Spleen (tissue), 11 donors: ENCODE results near the gene PKIB. TPM values are rescaled to one million over a fixed set of nuclear protein-coding genes. Genes with fewer than 3 reads are reported as not detected.

Experiments
- DNase-seq: peaks from one replicate; pipeline ENCODE4 v3.0.0-alpha.2; 2020
- H3K27ac ChIP-seq, 8 donors: fragments of 200-600 bp; sonication (generic) in 7 of 8; 1 replicate in 4 of 8; 2 replicates in 4 of 8; pipeline versions ENCODE4 v1.5.0 to v1.8.0; 2016 to 2021; ENCODE audit warnings: inconsistent platforms in 4 of 8, mild to moderate bottlenecking in 4 of 8, moderate library complexity in 1 of 8
- H3K27me3 ChIP-seq, 7 donors: fragments of 200-600 bp; sonication (generic) in 6 of 7; replicated peaks in 1 of 7; 1 replicate in 4 of 7; 2 replicates in 3 of 7; pipeline versions ENCODE4 v1.5.0 to v1.8.0; 2016 to 2021; ENCODE audit warnings: inconsistent platforms in 3 of 7, mild to moderate bottlenecking in 1 of 7
- H3K36me3 ChIP-seq, 6 donors: fragments of 200-600 bp; sonication (generic) in 5 of 6; 1 replicate in 4 of 6; 2 replicates in 2 of 6; pipeline versions ENCODE4 v1.5.0 to v1.8.0; 2016 to 2021; ENCODE audit warnings: inconsistent platforms in 2 of 6
- H3K4me1 ChIP-seq, 6 donors: fragments of 200-600 bp; sonication (generic) in 5 of 6; 1 replicate in 3 of 6; 2 replicates in 3 of 6; pipeline versions ENCODE4 v1.5.0 to v1.8.0; 2016 to 2021; ENCODE audit warnings: inconsistent platforms in 3 of 6
- H3K4me3 ChIP-seq, 8 donors: fragments of 200-600 bp; sonication (generic) in 7 of 8; 1 replicate in 4 of 8; 2 replicates in 4 of 8; pipeline versions ENCODE4 v1.5.0 to v1.8.0; 2016 to 2021; ENCODE audit warnings: inconsistent platforms in 4 of 8, mild to moderate bottlenecking in 4 of 8, moderate library complexity in 2 of 8
- H3K9me3 ChIP-seq, 8 donors: fragments of 200-600 bp; sonication (generic) in 7 of 8; 1 replicate in 4 of 8; 2 replicates in 4 of 8; pipeline versions ENCODE4 v1.5.0 to v1.8.0; 2016 to 2021; ENCODE audit warnings: inconsistent platforms in 4 of 8
- POLR2A ChIP-seq, 3 donors: fragments of 450-650 bp; IDR thresholded peaks; one replicate each; pipeline ENCODE4 v1.5.1; 2017; ENCODE audit warnings: antibody characterized with exemption in 3 of 3, mild to moderate bottlenecking in 1 of 3
- POLR2AphosphoS5 ChIP-seq, 3 donors: sonication (generic); formaldehyde crosslinking; IDR thresholded peaks; one replicate each; pipeline ENCODE4 v1.5.1; 2017; ENCODE audit warnings: antibody characterized with exemption in 3 of 3
- WGBS, 5 donors: extraction: QIAGEN DNeasy Blood & Tissue Kit in 3 of 5; methylation state at CpG; one replicate each; pipeline versions ENCODE4 v1.1.5 to v1.1.7; 2013 to 2018; 5-methylcytosine and 5-hydroxymethylcytosine counted together
- intact Hi-C: fragments of 100-400 bp; cut with DNase I; formaldehyde crosslinking; loops from one replicate; pipeline ENCODE4 v1.15.0; 2023; ENCODE audit warnings: low total_unique reads
- polyA plus RNA-seq, 3 donors: library from polyadenylated mRNA; stranded (reverse); fragments of 200-250 nt; gene quantifications; one replicate each; pipeline ENCODE4 v1.2.1, GENCODE V29; 2013
- total RNA-seq, 7 donors: library from RNA; depleted of rRNA in 3 of 7; stranded (reverse); fragments of >200 nt in 3 of 7; fragmentation: NEBNext Ultra II Directional in 4 of 7; extraction: Animal tissue kit (Norgen Biotek cat#: 25700) in 4 of 7; gene quantifications; one replicate each; pipeline versions ENCODE4 v1.1.0 to v1.2.1, GENCODE V29; 2016 to 2021
- TF ChIP-seq, protein P1 (sequence below), 11 experiments: fragments of 200-600 bp in 7 of 11; fragments of 450-650 bp in 4 of 11; sonication (generic) in 4 of 11; IDR thresholded peaks in 8 of 11; conservative IDR thresholded peaks in 3 of 11; 1 replicate in 7 of 11; 2 replicates in 4 of 11; pipeline versions ENCODE4 v1.4.0 to v1.8.0; 2016 to 2021; ENCODE audit warnings: antibody characterized with exemption in 11 of 11, inconsistent platforms in 4 of 11, mild to moderate bottlenecking in 1 of 11
- donor health status: healthy with polysubstance abuse.
- donor health status: DM: no; HTN: no; CAD: no; lungs with moderate emphysema.
- donor health status: DM: no; HTN: no; CAD: no.
- donor health status: Bipolar disorder and iron deficiency.
- donor health status: healthy.
- donor health status: DM: no; HTN: no; CAD: no.
- donor health status: DM: yes; HTN: yes; CAD: no.

The PKIB gene
- total and polyA plus RNA-seq, 10 donors, result 0.85 to 3.0 (median 1.4) TPM; not detected in 2

DNA sequence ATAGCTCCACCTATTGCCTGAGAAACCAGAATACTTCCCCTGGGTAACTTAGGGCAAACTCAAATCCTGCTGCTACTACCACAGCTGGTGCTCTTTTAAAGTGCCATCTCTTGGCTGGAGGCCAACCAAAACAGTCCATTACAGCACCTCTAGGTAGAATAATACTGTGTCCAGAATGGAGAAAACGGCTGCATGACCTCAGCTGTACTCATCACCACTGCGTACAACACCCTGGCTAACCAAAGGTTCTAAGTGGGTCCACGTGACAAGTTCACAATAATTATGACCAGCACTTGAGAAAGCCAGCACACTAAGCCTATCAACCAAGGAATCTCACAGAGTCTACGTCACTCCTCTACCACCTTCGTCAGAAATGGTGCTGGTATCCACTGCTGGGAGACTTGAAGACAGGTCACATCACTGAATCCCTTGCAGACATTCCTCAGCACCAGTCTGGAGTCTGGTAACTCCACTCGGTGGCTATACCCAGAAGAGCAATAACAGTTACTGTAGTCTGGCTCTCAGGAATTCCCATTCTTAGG is 40.9 kb upstream of the PKIB start:
- no peak overlapping the region for H3K27ac ChIP-seq
- intact Hi-C loops, result no loop called here
- 74 to 88% (median 80%) methylated on average over 6 of the region's 6 CpGs for WGBS, 5 donors

DNA sequence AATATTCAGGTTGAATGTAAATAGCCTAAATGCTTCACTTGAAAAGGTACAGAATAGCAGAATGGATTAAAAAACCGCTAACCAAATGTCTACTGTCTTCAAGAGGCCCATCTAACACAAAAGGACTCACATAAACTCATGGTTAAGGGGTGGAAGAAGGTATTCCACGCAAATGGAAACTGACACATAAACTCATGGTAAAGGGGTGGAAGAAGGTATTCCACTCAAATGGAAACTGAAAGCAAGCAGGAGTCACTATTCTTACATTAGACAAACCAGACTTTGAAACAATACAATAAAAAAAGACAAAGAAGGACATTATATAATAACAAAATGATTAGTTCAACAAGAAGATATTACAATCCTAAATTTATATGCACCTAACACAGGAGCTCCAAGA is 38.3 kb upstream of the PKIB start:
- Histone ChIP-seq H3K27ac (no peak overlapping the region), H3K36me3 (no peaks in the 10 kb centered on the region), H3K9me3 (peaks cover 0 to 9% (median 2%) of the 10 kb centered on the region in 8 donors), H3K4me3 (no peak overlapping the region), H3K27me3 (peaks cover 0 to 6% (median 0%) of the 10 kb centered on the region in 7 donors), H3K4me1 (no peaks in the 10 kb centered on the region)
- DNase-seq, result no peak
- TF ChIP-seq POLR2AphosphoS5 (IDR thresholded peaks at IDR 0.05) (no peak), POLR2A (IDR thresholded peaks at IDR 0.05) (no peak)
- TF ChIP-seq, protein P1, sequence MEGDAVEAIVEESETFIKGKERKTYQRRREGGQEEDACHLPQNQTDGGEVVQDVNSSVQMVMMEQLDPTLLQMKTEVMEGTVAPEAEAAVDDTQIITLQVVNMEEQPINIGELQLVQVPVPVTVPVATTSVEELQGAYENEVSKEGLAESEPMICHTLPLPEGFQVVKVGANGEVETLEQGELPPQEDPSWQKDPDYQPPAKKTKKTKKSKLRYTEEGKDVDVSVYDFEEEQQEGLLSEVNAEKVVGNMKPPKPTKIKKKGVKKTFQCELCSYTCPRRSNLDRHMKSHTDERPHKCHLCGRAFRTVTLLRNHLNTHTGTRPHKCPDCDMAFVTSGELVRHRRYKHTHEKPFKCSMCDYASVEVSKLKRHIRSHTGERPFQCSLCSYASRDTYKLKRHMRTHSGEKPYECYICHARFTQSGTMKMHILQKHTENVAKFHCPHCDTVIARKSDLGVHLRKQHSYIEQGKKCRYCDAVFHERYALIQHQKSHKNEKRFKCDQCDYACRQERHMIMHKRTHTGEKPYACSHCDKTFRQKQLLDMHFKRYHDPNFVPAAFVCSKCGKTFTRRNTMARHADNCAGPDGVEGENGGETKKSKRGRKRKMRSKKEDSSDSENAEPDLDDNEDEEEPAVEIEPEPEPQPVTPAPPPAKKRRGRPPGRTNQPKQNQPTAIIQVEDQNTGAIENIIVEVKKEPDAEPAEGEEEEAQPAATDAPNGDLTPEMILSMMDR (IDR thresholded peaks at IDR 0.05 in 8 of 11, conservative IDR thresholded peaks at IDR 0.05 in 3 of 11), result no peak
- 63 to 83% (median 68%) methylated on average over 2 of the region's 2 CpGs for WGBS, 5 donors
- intact Hi-C loops, result no loop called here

More for the DNA sequence above, 40.9 kb upstream of the PKIB start:
- H3K36me3 ChIP-seq, result no peaks in the 10 kb centered on the region
- TF ChIP-seq, protein P1 (IDR thresholded peaks at IDR 0.05 in 8 of 11, conservative IDR thresholded peaks at IDR 0.05 in 3 of 11), result no peak
- TF ChIP-seq POLR2AphosphoS5 (IDR thresholded peaks at IDR 0.05), result no peak
- TF ChIP-seq POLR2A (IDR thresholded peaks at IDR 0.05), result no peak
- H3K27me3 ChIP-seq, result peaks cover 0 to 6% (median 0%) of the 10 kb centered on the region in 7 donors
- no peaks in the 10 kb centered on the region for H3K4me1 ChIP-seq
- no peaks in the 10 kb centered on the region for H3K9me3 ChIP-seq
- no peak for DNase-seq
- no peak overlapping the region for H3K4me3 ChIP-seq

DNA sequence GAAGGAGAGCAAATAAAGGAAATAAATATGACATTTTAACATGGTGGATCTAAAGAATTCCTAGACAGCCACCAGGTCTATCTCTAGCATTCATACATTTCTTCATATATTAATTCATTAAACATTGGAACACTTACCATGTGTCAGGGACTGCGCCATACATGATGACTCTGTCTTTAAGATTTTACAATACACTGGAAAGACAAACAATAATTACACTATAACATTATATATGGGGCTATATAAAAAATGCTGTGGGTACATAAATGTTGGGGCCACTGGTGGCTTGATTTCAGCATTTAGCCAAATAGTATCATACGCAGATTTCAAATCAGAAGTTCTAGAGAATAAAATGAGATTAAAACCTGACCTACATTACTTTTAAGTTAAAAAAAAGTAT is 33.3 kb upstream of the PKIB start:
- intact Hi-C loops, result no loop called here
- no peak overlapping the region for H3K4me3 ChIP-seq
- H3K36me3 ChIP-seq, result no peaks in the 10 kb centered on the region
- no peak overlapping the region for H3K27ac ChIP-seq
- TF ChIP-seq, protein P1 (IDR thresholded peaks at IDR 0.05 in 8 of 11, conservative IDR thresholded peaks at IDR 0.05 in 3 of 11), result no peak
- TF ChIP-seq POLR2AphosphoS5 (IDR thresholded peaks at IDR 0.05), result no peak
- no peak for TF ChIP-seq POLR2A (IDR thresholded peaks at IDR 0.05)
- H3K4me1 ChIP-seq, result no peaks in the 10 kb centered on the region
- WGBS, 5 donors, result 93 to 98% (median 96%) methylated on average over 2 of the region's 2 CpGs
- H3K9me3 ChIP-seq, result peaks cover 0 to 22% (median 8%) of the 10 kb centered on the region in 8 donors
- DNase-seq, result no peak
- no peaks in the 10 kb centered on the region for H3K27me3 ChIP-seq

DNA sequence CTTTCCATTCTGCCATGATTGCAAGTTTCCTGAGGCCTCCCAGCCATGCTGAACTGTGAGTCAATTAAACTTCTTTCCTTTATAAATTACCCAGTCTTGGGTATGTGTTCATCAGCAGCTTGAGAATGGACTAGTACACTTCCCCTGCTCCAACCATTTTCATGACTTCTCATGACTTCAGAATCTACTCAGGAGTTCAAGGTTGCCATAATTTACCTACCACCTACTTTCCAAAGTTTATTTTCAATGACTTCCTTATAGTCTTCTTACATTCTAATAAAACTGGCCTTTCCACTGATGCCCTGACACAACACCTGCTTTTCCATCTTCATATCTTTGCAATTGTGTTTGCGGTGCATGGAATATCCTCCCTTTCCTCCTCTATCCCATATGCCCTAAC is 31.2 kb upstream of the PKIB start:
- no peak overlapping the region for H3K27ac ChIP-seq
- 93 to 100% (median 95%) methylated on average over 1 of the region's 1 CpG for WGBS, 5 donors
- no peaks in the 10 kb centered on the region for H3K36me3 ChIP-seq
- H3K9me3 ChIP-seq, result peaks cover 0 to 22% (median 8%) of the 10 kb centered on the region in 8 donors
- intact Hi-C loops, result no loop called here
- TF ChIP-seq, protein P1 (IDR thresholded peaks at IDR 0.05 in 8 of 11, conservative IDR thresholded peaks at IDR 0.05 in 3 of 11), result no peak
- H3K4me3 ChIP-seq, result no peak overlapping the region
- DNase-seq, result no peak
- no peaks in the 10 kb centered on the region for H3K27me3 ChIP-seq
- no peaks in the 10 kb centered on the region for H3K4me1 ChIP-seq
